AG09319 (cell line): ENCODE measurements around the gene MID1IP1.

Experiments used
- DNase-seq: peaks from one replicate; pipeline ENCODE4 v3.0.0-alpha.2; 2010; ENCODE audit warnings: low read depth; ENCODE audit errors: extremely low read depth
- CTCF ChIP-seq: IDR thresholded peaks from 2 replicates; pipeline ENCODE4 v1.5.1; 2011; ENCODE audit warnings: low read depth, mild to moderate bottlenecking, inconsistent platforms, low read length, moderate library complexity

Gene MID1IP1

DNA sequence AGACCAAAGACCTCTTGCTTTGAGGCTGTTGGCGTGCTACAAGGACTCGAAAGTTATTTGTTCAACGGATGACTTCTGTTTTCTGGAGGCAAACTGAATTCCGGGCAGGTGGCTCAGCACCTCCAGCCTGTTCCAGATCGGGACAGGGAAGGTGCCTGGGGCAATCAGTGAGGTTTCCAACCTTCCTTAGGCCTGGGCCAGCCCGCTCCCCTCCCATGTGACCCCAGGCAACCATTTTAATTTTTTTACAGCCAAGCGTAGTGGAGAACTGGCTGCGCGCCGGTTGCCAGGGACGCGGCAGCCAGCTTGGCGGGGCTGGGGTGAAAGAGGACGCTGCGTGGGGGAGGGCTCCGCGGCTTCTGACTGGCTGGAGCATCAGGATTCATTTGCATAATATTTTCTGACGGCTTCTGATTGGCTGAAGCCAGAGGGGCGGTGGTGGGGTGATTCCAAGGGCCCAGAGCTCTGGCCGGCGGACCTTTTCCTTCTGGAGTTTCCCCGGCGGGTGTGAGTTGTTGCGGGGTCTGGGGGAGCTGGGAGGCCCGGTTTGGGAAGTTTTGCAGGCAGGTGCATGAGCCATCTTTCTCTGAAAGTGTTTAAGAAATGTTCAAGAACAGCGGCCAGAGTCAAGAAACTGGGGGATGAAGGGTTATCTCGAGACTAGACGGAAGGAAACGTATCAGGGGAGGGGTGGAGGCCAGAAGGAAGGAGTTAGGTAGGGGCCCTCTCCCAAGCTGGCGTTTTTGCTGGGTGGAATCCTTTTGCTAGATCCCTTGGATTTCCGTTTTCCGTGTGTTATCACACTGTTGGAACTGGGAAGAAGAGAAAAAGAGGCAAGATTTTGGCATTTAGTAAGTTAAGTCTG is at the start of gene MID1IP1:
Gene MID1IP1 (plus strand): TSS at position 479 of the 865 bp plus-strand sequence. CDS start 3,488 bp downstream, outside the sequence.
- no peak for TF ChIP-seq CTCF
- DNase-seq, result peak; percentile 69

- peak; percentile 63 for TF ChIP-seq CTCF
- DNase-seq, result peak; percentile 16
Measured at GRCh38 chrX:38754102-38754790, 47.0 kb upstream of the MID1IP1 start.

DNA sequence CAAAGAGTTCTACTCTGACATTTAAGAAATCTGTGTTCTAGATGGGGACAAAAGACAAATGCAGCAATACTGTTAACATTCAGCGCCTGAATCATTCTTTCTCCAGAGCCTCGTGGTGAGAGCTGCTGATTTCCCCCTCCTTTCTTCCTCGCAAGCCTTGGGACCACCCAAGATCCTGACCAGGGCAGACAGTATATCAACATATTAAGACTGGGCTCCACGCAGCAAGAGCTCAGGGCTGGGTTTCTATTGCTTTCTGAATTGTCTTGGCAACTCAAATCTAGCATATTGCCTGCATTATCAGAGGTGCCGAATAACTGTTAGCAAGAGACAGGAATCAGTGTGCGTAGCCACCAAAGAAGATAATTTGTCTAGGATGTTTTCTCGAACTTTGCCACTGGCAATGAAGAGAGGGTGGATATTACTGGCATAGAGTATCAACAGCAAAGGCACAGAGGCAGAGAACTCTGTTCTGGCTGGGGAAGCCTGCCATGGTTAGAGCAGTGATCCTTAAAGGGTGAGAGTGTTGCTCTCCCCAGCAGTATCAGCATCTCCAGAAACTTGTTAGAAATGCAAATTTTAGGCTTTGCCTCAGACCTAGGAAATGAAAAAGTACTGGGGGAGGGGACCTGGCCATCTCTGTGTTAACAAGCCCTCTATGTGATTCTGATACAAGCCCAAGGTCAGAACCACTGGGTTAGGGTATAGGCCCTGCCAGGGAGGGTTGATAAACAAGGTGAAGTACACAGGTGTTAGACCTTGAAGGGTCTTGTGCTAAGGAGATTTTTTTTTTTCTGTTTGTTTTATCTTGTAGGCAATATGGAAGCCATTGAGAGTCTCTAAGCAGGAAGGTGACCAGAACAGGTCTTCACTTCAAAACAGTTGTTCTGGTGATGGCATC is 46.2 kb upstream of the MID1IP1 start:
- no peak for DNase-seq
- no peak for TF ChIP-seq CTCF

- TF ChIP-seq CTCF, result no peak
- no peak for DNase-seq
Measured at GRCh38 chrX:38760883-38761282, 40.4 kb upstream of the MID1IP1 start.

- TF ChIP-seq CTCF, result peak; percentile 36
- DNase-seq, result peak; percentile 8
Measured at GRCh38 chrX:38768079-38768478, 33.2 kb upstream of the MID1IP1 start.

- no peak for DNase-seq
- TF ChIP-seq CTCF, result no peak
Measured at GRCh38 chrX:38770152-38770551, 31.1 kb upstream of the MID1IP1 start.
